WI38 (cell line): ENCODE measurements around the gene SMCR8.
"Not testable (repeated sequence)": the region's sequence is repeated elsewhere in the genome, so short reads cannot be mapped to it uniquely, and the experiment has no call there.

ENCODE experiments used
- H3K4me3 ChIP-seq: 2 replicates; pipeline ENCODE4 v1.5.1; 2011; ENCODE audit warnings: low read depth, mild to moderate bottlenecking, control low read depth, low read length
- CTCF ChIP-seq: IDR thresholded peaks from 2 replicates; pipeline ENCODE4 v1.5.1; 2012; ENCODE audit warnings: low read depth, mild to moderate bottlenecking, control low read depth, low read length

SMCR8 gene

GRCh38 chr17:18278867-18279266, 36.2 kb upstream of the SMCR8 start:
- no peak overlapping the region for H3K4me3 ChIP-seq
- TF ChIP-seq CTCF, result no peak

GRCh38 chr17:18280249-18280648, 34.8 kb upstream of the SMCR8 start:
- TF ChIP-seq CTCF, result no peak
- no peak overlapping the region for H3K4me3 ChIP-seq

- TF ChIP-seq CTCF, result no peak
- no peak overlapping the region for H3K4me3 ChIP-seq
Measured at GRCh38 chr17:18280766-18281371, 34.2 kb upstream of the SMCR8 start.

GRCh38 chr17:18281788-18282187, 33.3 kb upstream of the SMCR8 start:
- TF ChIP-seq CTCF, result no peak
- H3K4me3 ChIP-seq, result no peak overlapping the region

GRCh38 chr17:18285296-18285695, 29.8 kb upstream of the SMCR8 start:
- H3K4me3 ChIP-seq, result no peak overlapping the region
- no peak for TF ChIP-seq CTCF

- TF ChIP-seq CTCF, result no peak
- H3K4me3 ChIP-seq, result no peak overlapping the region
Measured at GRCh38 chr17:18291718-18292540, 23.2 kb upstream of the SMCR8 start.

- not testable (repeated sequence) for H3K4me3 ChIP-seq
Measured at GRCh38 chr17:18298061-18298460, 17.0 kb upstream of the SMCR8 start.
